GM21786 (cell line): ENCODE data around the gene TNP2.
"Not testable (repeated sequence)": the region's sequence is repeated elsewhere in the genome, so short reads cannot be mapped to it uniquely, and the experiment has no call there.

Source experiments
- ATAC-seq: cut with Tn5 transposase; IDR thresholded peaks from one replicate; pipeline ENCODE4 v1.9.1; 2021; ENCODE audit not compliant: unreplicated experiment

The TNP2 gene

DNA sequence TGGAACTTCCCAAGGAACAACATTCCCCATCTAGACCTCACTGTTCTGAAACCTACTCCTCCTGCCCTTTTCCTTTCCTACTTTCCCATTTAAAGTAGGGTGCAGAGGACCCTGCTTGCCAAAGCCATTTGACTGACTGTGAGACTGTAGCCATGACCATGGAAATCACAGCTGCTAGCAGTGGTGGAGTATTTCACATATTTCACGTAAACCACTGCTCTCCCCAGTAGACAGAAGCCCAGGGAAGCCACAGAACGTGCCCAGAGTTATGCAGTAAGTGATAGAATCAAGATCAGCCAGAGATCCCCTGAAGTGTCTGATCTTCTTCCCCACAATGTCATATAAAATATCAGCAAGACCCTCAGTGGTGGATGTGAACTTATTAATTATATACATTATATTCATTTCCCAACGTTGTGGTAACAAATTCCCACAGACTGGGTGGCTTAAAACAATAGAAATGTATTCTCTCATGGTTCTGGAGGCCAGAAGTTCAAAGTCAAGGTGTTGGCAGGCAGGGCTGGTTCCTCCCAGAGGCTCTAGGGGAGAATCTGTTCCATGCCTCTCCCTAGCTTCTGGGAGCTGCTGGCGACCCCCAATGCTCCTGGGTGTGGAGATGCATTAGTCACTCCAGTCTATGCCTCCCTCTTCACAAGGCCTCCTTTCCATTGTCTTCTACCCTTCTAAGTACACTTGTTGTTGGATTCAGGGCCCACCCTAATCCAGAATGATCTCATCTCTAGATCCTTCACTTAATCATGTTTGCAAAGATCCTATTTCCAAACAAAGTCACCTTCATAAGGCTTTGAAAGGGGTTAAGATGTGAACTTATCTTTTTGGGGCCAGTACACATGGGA lies 32.7 kb upstream of the TNP2 start:
- no peak for ATAC-seq

DNA sequence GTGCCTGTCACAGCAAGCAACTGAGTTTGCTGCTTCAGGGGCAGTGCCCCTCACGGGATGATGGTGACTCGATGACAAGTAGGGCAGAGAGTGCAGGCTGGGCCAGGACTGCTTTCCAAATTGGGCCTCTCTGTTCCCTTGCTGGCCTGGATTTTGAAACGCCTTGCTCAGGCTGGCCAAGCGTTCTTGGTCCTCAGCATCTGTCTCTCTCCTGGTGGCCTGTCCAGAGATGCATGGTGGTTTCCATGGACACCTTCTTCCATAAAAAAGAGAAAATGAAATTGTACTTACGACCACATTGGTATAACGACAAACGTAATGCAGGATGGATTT lies 31.4 kb upstream of the TNP2 start:
- ATAC-seq = no peak

DNA sequence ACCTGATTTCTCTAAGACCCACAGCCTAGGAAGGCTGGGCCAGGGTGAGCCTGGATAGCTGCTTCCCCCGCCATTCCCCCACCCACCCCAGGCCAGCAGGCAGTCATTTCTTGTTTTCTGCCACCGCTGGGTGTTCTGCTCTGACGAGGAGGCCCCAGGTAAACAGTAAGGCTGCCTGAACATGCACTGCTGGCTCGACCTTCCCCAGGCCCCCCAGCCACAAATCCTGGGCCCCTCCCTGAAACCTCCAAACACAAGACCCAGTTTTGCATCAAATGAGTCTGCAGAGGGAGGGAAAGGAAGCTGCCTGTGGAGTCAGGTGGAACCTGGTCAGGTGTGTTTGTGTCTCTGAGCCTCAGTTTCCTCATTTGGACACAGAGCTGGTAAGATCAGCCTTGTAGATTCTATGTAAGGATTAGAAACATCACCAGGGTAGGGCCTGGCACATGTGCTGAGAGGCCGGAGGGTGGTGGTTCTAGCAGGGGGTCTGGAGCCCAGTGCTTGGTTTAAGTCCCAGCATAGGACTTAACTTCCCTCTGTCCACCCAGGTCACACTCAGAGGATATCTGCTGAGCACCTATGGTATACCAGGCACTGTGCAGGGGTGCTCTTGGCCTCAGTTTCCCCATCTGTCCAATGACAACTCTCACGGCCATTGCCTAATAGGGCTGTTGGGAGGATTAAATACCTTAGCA lies 30.9 kb upstream of the TNP2 start:
- no peak for ATAC-seq

GRCh38 chr16:11298950-11299547 lies 29.9 kb upstream of the TNP2 start:
- ATAC-seq = not testable (repeated sequence)

GRCh38 chr16:11298143-11298900 lies 29.2 kb upstream of the TNP2 start:
- no peak for ATAC-seq

- peak; percentile 80 for ATAC-seq
Measured at GRCh38 chr16:11297492-11298142, 28.5 kb upstream of the TNP2 start.

- no peak for ATAC-seq
Measured at GRCh38 chr16:11296706-11297491, 27.8 kb upstream of the TNP2 start.

GRCh38 chr16:11296351-11296705 lies 27.2 kb upstream of the TNP2 start:
- ATAC-seq = no peak

DNA sequence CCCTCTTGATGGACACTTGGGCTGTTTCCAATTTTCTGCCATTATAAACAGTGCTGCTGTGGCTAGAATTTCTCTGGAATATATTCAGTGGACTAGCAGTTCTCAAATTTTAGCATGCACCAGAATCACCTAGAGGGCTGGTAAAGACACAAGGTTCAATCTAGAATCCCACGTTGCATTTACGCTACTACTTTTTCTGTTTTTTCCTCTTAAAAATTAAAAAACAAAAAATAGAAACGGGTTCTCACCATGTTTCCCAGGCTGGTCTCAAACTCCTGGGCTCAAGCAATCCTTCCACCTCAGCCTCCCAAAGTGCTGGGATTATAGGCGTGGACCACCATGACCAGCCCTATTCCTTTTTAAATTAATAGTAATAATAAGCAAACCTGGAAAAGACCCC lies 26.5 kb upstream of the TNP2 start:
- no peak for ATAC-seq

- ATAC-seq = no peak
Measured at GRCh38 chr16:11292076-11292748, 23.1 kb upstream of the TNP2 start.

GRCh38 chr16:11291091-11291703 lies 22.1 kb upstream of the TNP2 start:
- no peak for ATAC-seq

- ATAC-seq = no peak
Measured at GRCh38 chr16:11290102-11290893, 21.2 kb upstream of the TNP2 start.

GRCh38 chr16:11289696-11290095 lies 20.6 kb upstream of the TNP2 start:
- ATAC-seq = not testable (repeated sequence)

DNA sequence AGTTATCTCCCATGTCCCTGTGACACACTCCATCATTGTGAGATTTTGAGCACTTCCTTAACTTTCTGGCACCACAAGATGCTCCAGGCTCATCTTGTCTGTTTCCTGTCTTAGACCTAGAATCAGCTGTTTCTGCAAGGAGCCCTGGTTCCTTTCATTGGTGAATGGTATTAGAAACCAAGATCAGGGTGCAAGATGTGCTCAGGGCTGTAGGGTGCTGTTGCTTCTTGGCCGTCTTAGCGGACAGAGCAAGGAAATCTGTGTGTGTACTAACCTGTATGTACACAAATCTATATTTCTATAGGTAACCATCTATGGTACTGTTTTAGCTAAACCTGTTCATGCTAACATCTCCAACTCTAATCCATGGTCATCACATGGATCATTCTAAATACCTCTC lies 20.1 kb upstream of the TNP2 start:
- ATAC-seq = no peak

GRCh38 chr16:11285842-11286241 lies 16.7 kb upstream of the TNP2 start:
- no peak for ATAC-seq

DNA sequence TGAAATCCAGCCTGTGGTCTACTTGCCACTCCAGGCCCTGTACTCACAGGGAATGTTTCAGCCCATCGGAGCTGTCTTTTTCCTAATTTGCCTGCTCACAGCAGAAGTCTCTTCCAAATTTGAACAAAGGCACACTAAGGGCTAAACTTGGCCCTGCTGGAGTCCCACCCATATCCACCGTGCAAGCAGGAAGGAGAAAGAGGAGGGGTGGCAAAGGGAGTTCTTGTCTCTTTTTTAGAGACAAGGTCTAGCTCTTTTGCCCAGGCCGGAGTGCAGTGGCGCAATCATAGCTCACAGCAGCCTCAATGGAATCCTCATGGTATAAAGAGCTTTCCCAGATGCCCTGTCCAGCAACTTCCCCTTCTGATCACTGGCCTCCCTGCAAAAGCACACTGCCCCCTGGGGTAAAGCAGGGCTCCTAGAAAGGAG lies 14.7 kb upstream of the TNP2 start:
- no peak for ATAC-seq

- ATAC-seq = no peak
Measured at GRCh38 chr16:11280616-11281522, 11.7 kb upstream of the TNP2 start, which contains the start of gene PRM1. TSS of gene PRM1 (minus strand) at chr16:11281330. CDS start at chr16:11281238, 92 bp downstream.
